Measurements from ENCODE around the gene CLDN19.
"Not testable (repeated sequence)": the region's sequence is repeated elsewhere in the genome, so short reads cannot be mapped to it uniquely, and the experiment has no call there.

The CLDN19 gene

GRCh38 chr1:42757892-42758275 lies 17.8 kb upstream of the CLDN19 start:
- H3K36me3 ChIP-seq (ENCODE audit: control insufficient read depth, low read depth, low read length), result peaks cover 51% of the 10 kb centered on the region
- H3K27ac ChIP-seq (ENCODE audit: low read length), result no peak overlapping the region
- H3K9me3 ChIP-seq (ENCODE audit: control insufficient read depth, low read depth, low read length), result no peaks in the 10 kb centered on the region
- no peak overlapping the region for H3K4me3 ChIP-seq (ENCODE audit: low read length)
- H3K9ac ChIP-seq (ENCODE audit: low read length), result no peak overlapping the region
- no peaks in the 10 kb centered on the region for H3K27me3 ChIP-seq (ENCODE audit: control insufficient read depth, insufficient read depth, low read length)
- no peaks in the 10 kb centered on the region for H3K4me1 ChIP-seq (ENCODE audit: control insufficient read depth, low read depth, low read length)

- H3K9me3 ChIP-seq (ENCODE audit: control insufficient read depth, low read depth, low read length), result no peaks in the 10 kb centered on the region
- peaks cover 58% of the 10 kb centered on the region for H3K36me3 ChIP-seq (ENCODE audit: control insufficient read depth, low read depth, low read length)
- H3K27me3 ChIP-seq (ENCODE audit: control insufficient read depth, insufficient read depth, low read length), result no peaks in the 10 kb centered on the region
- no peak overlapping the region for H3K9ac ChIP-seq (ENCODE audit: low read length)
- H3K27ac ChIP-seq (ENCODE audit: low read length), result no peak overlapping the region
- H3K4me1 ChIP-seq (ENCODE audit: control insufficient read depth, low read depth, low read length), result no peaks in the 10 kb centered on the region
- H3K4me3 ChIP-seq (ENCODE audit: low read length), result no peak overlapping the region
Observed at GRCh38 chr1:42756956-42757891, 17.2 kb upstream of the CLDN19 start.

DNA sequence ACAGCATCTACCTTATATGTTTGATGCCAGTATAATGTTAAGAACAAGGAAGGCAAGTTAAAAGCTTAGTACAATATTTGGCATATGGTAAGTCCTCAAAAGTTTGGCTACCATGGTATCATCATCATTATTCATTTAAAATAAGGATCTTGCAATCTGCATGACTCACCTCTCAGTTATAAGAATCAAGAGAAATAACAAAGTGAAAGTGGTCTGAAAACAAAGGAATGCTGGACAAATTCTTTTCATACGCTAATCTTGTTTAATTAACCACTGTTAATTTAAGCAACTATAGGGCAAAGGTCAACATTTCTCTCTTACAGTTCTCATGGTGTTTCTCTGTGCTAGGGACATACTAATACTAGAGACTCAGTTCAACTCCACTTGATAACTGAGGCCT lies 13.0 kb upstream of the CLDN19 start:
- Histone ChIP-seq H3K36me3 (ENCODE audit: control insufficient read depth, low read depth, low read length) (peaks cover 73% of the 10 kb centered on the region), H3K9me3 (ENCODE audit: control insufficient read depth, low read depth, low read length) (no peaks in the 10 kb centered on the region), H3K27me3 (ENCODE audit: control insufficient read depth, insufficient read depth, low read length) (no peaks in the 10 kb centered on the region), H3K4me1 (ENCODE audit: control insufficient read depth, low read depth, low read length) (no peaks in the 10 kb centered on the region), H3K9ac (ENCODE audit: low read length) (no peak overlapping the region), H3K27ac (ENCODE audit: low read length) (no peak overlapping the region), H3K4me3 (ENCODE audit: low read length) (no peak overlapping the region)

DNA sequence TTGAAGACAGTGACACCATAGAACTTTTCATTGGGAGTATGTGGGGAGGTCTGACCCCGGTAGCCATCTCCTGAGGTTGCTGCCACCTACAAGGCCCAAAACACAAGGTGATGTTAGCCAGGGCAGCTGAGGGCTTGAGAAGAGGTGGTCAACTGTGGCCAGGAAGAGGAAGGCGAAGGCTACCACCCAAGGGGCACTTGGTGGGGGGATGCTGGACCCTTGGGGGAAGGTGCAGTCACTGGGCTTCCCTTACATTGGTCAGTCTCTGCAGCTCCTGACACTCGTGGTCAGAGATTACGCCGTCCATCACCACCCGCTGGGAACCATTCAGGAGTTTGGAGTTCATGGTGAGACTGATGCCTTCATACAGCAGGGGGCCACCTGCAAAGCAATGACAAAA lies 12.2 kb upstream of the CLDN19 start:
- Histone ChIP-seq H3K9ac (ENCODE audit: low read length) (no peak overlapping the region), H3K4me1 (ENCODE audit: control insufficient read depth, low read depth, low read length) (no peaks in the 10 kb centered on the region), H3K27me3 (ENCODE audit: control insufficient read depth, insufficient read depth, low read length) (no peaks in the 10 kb centered on the region), H3K36me3 (ENCODE audit: control insufficient read depth, low read depth, low read length) (peaks cover 66% of the 10 kb centered on the region), H3K4me3 (ENCODE audit: low read length) (no peak overlapping the region), H3K27ac (ENCODE audit: low read length) (no peak overlapping the region), H3K9me3 (ENCODE audit: control insufficient read depth, low read depth, low read length) (no peaks in the 10 kb centered on the region)

DNA sequence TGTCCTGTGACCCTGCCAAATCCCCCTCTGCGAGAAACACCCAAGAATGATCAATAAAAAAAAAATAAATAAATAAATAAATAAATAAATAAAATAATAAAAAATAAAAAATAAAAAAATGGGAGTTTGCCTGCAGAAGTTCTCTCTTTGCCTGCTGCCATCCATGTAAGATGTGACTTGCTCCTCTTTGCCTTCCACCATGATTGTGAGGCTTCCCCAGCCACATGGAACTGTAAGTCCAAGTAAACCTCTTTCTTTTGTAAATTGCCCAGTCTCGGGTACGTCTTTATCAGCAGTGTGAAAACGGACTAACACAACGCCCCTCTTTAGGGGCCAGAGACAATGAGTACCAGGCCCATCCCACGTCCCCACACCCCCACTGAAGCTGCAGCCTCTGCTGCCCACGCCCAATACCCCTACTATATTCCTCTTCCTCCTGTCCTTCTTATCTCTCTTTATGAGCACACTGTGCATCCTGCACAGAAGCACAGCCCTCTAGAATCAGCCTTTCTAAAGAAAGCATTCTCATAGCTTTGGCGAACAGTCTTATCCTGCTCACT lies 11.6 kb upstream of the CLDN19 start:
- H3K4me1 ChIP-seq (ENCODE audit: control insufficient read depth, low read depth, low read length); H3K27me3 ChIP-seq (ENCODE audit: control insufficient read depth, insufficient read depth, low read length); H3K9me3 ChIP-seq (ENCODE audit: control insufficient read depth, low read depth, low read length); H3K27ac ChIP-seq (ENCODE audit: low read length); H3K4me3 ChIP-seq (ENCODE audit: low read length); H3K9ac ChIP-seq (ENCODE audit: low read length): not testable (repeated sequence)
- peaks cover 66% of the 10 kb centered on the region for H3K36me3 ChIP-seq (ENCODE audit: control insufficient read depth, low read depth, low read length)

GRCh38 chr1:42750041-42750440 lies 10.0 kb upstream of the CLDN19 start:
- H3K36me3 ChIP-seq (ENCODE audit: control insufficient read depth, low read depth, low read length), result peaks cover 63% of the 10 kb centered on the region

GRCh38 chr1:42748461-42749410 lies 8.7 kb upstream of the CLDN19 start:
- Histone ChIP-seq H3K36me3 (ENCODE audit: control insufficient read depth, low read depth, low read length) (peaks cover 50% of the 10 kb centered on the region), H3K4me1 (ENCODE audit: control insufficient read depth, low read depth, low read length) (no peaks in the 10 kb centered on the region), H3K4me3 (ENCODE audit: low read length) (no peak overlapping the region), H3K27ac (ENCODE audit: low read length) (no peak overlapping the region), H3K9ac (ENCODE audit: low read length) (no peak overlapping the region), H3K9me3 (ENCODE audit: control insufficient read depth, low read depth, low read length) (no peaks in the 10 kb centered on the region), H3K27me3 (ENCODE audit: control insufficient read depth, insufficient read depth, low read length) (no peaks in the 10 kb centered on the region)

More at GRCh38 chr1:42750041-42750440, 10.0 kb upstream of the CLDN19 start:
- no peak overlapping the region for H3K4me3 ChIP-seq (ENCODE audit: low read length)
- no peak overlapping the region for H3K9ac ChIP-seq (ENCODE audit: low read length)
- no peaks in the 10 kb centered on the region for H3K27me3 ChIP-seq (ENCODE audit: control insufficient read depth, insufficient read depth, low read length)
- no peak overlapping the region for H3K27ac ChIP-seq (ENCODE audit: low read length)
- H3K4me1 ChIP-seq (ENCODE audit: control insufficient read depth, low read depth, low read length), result no peaks in the 10 kb centered on the region
- H3K9me3 ChIP-seq (ENCODE audit: control insufficient read depth, low read depth, low read length), result no peaks in the 10 kb centered on the region

DNA sequence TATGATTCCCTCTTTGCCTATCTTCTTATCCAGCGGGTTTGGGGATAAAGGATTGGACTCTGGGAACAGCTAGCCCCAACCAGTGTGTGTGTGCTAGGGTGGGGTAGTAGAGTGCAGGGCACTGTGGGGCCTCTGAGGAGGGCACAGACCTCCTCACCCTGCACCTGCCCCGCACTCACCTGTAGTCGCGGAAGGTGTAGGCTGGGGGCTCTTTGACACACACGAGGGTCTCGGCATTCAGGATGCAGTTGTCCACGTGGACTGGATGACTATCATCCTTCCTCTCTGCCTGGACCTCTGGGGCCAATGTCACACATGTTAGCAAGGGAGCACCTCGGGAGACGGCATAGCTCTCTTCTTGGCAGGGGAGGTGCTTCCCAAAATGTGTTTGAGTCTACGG lies 8.0 kb upstream of the CLDN19 start:
- H3K27me3 ChIP-seq (ENCODE audit: control insufficient read depth, insufficient read depth, low read length), result no peaks in the 10 kb centered on the region
- H3K36me3 ChIP-seq (ENCODE audit: control insufficient read depth, low read depth, low read length), result peaks cover 46% of the 10 kb centered on the region
- no peaks in the 10 kb centered on the region for H3K4me1 ChIP-seq (ENCODE audit: control insufficient read depth, low read depth, low read length)

GRCh38 chr1:42747125-42747524 lies 7.1 kb upstream of the CLDN19 start:
- Histone ChIP-seq H3K27ac (ENCODE audit: low read length) (no peak overlapping the region), H3K27me3 (ENCODE audit: control insufficient read depth, insufficient read depth, low read length) (no peaks in the 10 kb centered on the region), H3K4me1 (ENCODE audit: control insufficient read depth, low read depth, low read length) (no peaks in the 10 kb centered on the region), H3K9me3 (ENCODE audit: control insufficient read depth, low read depth, low read length) (no peaks in the 10 kb centered on the region), H3K36me3 (ENCODE audit: control insufficient read depth, low read depth, low read length) (peaks cover 37% of the 10 kb centered on the region), H3K4me3 (ENCODE audit: low read length) (no peak overlapping the region), H3K9ac (ENCODE audit: low read length) (no peak overlapping the region)

More for the DNA sequence above, 8.0 kb upstream of the CLDN19 start:
- Histone ChIP-seq H3K9ac (ENCODE audit: low read length) (no peak overlapping the region), H3K4me3 (ENCODE audit: low read length) (no peak overlapping the region), H3K27ac (ENCODE audit: low read length) (no peak overlapping the region), H3K9me3 (ENCODE audit: control insufficient read depth, low read depth, low read length) (no peaks in the 10 kb centered on the region)

DNA sequence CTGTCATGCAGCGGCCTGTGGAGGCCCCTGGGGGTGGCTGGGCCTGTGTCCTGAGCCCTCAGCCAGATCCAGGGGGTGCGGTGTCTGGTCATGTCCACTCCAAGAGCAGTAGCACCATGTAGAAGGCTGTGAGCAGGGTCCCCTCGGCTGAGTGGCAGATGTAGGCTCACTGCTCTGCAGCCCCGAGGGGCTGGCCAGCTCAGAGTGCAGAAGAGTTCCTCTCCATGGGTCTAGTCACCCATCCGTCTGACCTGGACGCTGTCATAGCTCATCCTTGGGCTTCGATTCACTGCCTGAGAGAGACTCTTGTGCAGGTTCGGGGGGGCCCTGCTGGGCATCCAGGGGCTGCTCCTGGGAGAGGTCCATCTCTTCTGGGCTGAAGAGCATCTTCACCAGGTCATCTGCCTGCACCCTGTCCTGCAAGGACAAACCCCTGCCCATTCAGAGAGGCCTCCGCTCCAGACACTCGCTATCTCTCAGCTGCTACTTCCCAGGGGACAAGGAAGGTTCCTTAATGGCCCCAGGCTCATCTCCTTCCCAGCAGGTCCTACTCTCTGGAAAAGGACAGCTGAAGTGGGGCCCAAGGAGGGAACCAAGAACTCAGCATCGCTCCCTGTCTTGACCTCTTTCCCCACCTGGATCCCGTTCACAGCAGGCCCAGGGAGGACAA lies 6.5 kb upstream of the CLDN19 start:
- no peak overlapping the region for H3K4me3 ChIP-seq (ENCODE audit: low read length)
- no peaks in the 10 kb centered on the region for H3K9me3 ChIP-seq (ENCODE audit: control insufficient read depth, low read depth, low read length)
- H3K27ac ChIP-seq (ENCODE audit: low read length), result no peak overlapping the region
- no peaks in the 10 kb centered on the region for H3K27me3 ChIP-seq (ENCODE audit: control insufficient read depth, insufficient read depth, low read length)
- H3K4me1 ChIP-seq (ENCODE audit: control insufficient read depth, low read depth, low read length), result peaks cover under 1% of the 10 kb centered on the region
- H3K36me3 ChIP-seq (ENCODE audit: control insufficient read depth, low read depth, low read length), result peaks cover 31% of the 10 kb centered on the region
- no peak overlapping the region for H3K9ac ChIP-seq (ENCODE audit: low read length)

DNA sequence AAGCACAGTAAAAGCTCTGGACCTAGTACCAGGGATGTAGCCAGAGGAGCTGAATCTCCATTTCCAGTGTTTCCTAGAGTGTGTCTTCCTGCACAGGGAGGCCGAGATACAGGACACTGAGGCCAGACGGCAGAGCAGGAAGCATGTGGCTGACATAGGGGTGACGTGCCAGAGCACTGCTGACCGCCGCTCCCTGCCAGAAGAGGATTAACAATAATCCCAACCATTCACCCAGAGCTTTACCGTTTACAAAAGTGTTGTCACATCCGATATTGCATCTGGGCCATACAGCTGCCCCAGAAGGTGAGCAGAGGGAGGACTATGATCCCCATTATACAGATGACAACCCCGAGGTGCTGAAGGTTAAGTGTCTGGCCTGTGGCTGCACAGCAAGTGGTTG lies 5.8 kb upstream of the CLDN19 start:
- H3K36me3 ChIP-seq (ENCODE audit: control insufficient read depth, low read depth, low read length), result peaks cover 31% of the 10 kb centered on the region
- no peak overlapping the region for H3K4me3 ChIP-seq (ENCODE audit: low read length)
- H3K4me1 ChIP-seq (ENCODE audit: control insufficient read depth, low read depth, low read length), result peaks cover 5% of the 10 kb centered on the region
- no peaks in the 10 kb centered on the region for H3K27me3 ChIP-seq (ENCODE audit: control insufficient read depth, insufficient read depth, low read length)
- no peak overlapping the region for H3K9ac ChIP-seq (ENCODE audit: low read length)
- H3K27ac ChIP-seq (ENCODE audit: low read length), result no peak overlapping the region
- no peaks in the 10 kb centered on the region for H3K9me3 ChIP-seq (ENCODE audit: control insufficient read depth, low read depth, low read length)

Data from iPS-18a (cell line).